T follicular helper cell (primary cell): Measurements from ENCODE around the gene KLRB1.
"Not testable (repeated sequence)": the region's sequence is repeated elsewhere in the genome, so short reads cannot be mapped to it uniquely, and the experiment has no call there.

Source experiments
- DNase-seq: peaks from one replicate; pipeline ENCODE4 v3.0.0-alpha.2; 2020; ENCODE audit warnings: low read depth

KLRB1 gene

DNA sequence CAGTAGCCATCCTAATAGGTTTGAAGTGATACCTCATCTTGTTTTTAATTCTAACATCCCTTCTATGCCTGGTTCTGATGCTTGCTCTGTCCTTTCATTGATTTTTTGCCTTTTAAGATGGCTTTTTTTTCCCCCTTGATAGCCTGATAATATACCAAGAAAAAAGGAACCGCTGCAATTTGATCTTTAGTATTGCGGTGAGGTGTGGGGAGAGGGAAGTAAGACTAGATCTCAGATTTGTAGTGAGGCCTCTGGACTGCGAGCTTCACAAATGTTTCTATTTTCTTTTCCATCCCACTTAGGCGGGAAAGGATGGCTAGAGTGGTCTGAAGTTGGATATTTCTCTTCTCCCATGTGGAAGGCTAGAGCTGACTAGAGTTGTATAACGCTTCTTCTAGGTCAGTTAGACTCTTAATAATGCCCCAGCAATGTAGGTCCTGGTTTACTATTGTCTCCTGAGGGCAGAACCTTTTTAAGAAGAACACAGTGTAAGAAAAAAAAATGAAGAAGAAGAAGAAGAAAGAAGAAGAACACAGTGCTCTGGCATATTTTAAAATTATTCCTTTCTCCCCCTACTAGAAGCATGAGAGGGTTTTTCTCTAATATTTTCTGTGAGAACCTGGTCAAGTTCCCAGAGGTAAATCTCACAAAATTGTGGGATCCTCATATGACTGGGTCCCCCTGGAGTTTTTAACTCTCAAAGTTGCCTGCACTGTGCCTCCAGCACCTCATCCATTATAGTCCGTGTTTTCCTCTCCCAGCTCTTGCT is 11.9 kb upstream of the KLRB1 start:
- no peak for DNase-seq

DNA sequence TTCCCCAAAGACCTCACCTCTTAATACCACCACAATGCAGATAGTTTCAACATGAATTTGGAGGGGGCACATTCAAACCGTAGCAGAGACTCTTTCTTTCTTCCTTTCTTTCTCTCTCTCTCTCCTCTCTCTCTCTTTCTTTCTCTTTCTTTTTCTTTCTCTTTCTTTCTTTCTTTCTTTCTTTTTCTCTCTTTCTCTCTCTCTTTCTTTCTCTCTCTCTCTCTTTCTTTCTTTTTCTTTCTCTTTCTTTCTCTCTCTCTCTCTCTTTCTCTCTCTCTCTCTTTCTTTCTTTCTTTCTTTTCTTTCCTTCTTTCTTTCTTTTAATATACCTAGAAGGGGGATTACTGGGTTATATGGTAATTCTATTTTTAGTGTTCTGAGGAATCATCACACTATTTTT is 11.2 kb upstream of the KLRB1 start:
- DNase-seq = not testable (repeated sequence)

DNA sequence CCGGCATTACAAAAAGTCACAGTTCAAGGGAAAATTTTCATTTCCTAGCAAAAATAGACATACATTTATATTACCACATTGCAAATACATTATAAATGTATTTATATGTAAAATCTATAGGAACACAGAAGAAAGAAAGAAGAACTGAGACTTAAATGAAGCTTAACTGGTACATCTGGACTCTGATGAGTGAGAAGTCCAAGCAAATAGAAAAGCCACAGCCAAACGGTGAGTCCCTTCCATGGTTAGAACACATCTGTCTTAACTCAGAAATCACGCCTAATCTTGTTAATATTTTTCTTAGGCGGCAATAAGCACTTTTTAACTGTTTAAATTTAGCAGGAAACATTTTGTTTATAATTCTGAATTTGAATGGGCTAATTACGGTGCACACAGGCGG is 9.4 kb upstream of the KLRB1 start:
- DNase-seq = no peak

DNA sequence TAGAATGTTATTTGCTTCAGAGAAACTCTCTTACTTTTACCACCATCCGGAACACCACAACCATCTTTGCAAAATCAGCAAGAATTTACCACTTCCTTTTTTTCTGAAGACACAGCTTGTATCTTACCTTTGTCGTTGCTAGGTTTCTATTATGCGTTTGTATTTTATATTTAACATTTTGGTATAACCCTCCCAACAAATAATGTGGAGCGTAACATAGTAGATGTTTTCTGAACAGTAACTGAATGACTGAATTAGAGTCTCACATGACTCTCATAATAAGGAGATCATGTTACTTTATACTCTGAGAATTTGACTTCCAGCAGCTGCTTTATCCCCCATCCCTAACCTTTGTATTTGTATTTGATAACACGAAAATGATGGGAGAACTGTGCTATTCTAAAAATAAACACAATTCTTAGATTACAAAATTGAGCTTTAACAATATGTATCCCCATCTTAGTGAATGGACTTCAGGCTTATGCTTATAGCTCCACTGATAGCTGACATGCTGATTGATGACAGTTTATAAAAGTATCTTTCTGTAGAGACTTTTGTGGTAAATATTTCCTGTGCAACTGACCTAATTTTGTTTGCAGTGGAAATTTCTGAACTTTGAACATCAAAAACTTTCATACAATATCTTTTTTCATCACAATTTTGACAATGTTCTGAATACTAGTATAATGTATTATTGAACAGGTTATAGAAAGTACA is 7.9 kb upstream of the KLRB1 start:
- DNase-seq = no peak

DNA sequence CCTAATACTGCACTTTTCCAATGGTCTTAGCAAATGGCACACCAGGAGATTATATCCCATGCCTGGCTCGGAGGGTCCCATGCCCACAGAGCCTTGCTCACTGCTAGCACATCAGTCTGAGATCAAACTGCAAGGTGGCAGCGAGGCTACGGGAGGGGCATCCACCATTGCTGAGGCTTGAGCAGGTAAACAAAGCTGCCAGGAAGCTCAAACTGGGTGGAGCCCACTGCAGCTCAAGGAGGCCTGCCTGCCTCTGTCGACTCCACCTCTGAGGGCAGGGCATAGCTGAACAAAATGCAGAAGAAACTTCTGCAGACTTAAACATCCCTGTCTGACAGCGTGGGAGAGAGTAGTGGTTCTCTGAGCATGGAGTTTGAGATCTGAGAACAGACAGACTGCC is 2.9 kb upstream of the KLRB1 start:
- not testable (repeated sequence) for DNase-seq

DNA sequence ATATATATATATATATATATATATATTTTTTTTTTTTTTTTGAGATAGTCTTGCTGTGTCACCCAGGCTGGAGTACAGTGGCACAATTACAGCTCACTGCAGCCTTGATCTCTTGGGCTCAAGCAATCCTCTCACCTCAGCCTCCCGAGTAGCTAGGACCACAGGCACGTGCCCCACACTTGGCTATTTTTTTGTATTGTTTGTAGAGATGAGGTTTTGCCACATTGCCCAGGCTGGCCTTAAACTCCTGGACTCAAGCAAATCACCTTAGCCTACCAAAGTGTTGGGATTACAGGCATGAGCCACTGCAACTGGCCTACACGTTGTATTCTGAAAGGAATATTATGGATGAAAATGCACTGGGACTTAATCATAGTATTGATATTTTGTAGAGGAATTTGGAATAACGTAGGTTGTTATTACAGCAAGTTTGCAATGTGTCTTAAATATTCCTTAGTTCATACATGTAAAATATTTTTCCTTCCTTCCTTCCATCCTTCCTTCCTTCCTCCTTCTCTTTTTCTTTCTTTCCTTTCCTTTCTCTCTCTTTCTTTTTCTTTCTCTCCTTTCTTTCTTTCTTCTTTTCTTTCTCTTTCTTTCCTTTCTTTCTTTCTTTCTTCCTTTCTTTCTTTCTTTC is 862 bp downstream of the KLRB1 start:
- no peak for DNase-seq

DNA sequence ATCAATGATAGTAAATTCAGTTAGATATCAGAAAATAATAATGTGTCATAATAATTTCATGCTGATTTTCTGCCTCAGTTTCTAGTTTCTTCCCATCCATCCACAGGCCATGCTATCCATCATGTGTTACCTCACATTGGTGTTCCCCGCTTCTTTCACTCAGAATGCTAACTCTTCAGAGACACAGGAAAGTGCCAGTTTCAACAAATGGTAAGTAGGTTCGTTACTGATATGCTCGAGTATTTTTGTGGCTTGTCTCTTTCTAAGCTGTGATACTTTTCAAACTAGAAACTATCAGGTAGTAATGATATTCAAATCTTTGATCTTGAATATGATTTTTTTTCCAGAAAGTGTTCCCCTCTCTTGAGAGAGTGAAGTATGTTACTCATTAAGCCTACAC is 1.5 kb downstream of the KLRB1 start:
- DNase-seq = no peak

DNA sequence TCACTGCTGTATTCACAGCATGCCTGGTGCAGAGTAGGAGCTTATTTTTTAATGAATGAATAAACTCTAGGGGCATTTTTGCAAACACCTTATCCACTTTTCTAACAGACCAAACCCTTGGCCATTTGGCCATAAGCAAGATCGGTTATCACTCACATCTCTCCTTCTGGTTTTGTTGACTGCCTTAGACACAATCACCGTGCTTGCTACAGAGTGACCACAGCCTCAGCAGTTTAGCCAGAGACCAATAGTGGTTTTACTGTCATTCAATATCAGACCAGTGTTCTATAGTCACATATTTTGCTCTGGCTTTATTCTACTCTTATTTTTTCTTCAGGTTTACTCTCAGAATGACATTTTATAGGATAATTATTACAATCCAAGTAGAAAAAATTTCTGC is 2.2 kb downstream of the KLRB1 start:
- DNase-seq = no peak

DNA sequence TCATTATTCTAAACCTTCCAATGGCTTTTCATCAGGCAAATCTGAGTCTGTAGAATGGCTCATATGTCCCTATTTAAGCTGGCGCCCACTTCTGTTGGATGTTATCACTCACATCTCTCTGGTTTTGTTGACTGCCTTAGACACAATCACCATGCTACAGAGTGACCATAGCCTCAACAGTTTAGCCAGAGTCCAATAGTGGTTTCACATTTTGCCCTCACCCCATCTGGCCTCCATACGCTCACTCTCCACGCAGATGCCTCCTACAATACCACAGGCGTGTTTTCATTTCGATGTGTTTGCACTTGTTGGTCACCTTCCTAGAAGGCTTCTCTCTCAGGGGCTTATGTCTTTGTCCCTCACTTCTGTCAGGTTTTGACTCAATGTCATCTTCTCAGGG is 3.4 kb downstream of the KLRB1 start:
- no peak for DNase-seq

DNA sequence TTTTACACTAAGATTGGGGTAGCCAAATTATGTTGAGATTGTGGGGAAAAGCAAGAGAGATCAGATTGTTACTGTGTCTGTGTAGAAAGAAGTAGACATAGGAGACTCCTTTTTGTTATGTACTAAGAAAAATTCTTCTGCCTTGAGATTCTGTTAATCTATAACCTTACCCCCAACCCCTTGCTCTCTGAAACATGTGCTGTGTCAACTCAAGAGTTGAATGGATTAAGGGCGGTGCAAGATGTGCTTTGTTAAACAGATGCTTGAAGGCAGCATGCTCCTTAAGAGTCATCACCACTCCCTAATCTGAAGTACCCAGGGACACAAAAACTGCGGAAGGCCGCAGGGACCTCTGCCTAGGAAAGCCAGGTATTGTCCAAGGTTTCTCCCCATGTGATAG is 7.3 kb downstream of the KLRB1 start:
- not testable (repeated sequence) for DNase-seq

DNA sequence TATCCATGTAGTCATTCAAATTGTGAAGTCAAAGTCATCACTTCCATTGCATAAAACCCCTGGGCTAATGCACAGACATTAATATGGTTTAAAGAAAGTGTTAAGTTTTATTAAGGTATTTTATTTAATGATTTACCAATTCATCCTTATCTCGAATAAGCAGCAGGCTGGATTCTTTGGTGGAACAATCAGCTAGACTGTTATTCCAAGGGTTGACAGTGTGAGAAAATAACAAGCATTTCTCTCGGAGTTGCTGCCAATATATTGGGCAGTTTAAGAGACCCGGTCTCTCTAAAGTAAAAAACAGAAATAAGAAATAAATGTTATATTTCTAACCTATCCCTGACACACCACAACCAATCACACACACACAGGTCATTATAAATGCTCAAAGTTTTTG is 9.4 kb downstream of the KLRB1 start:
- no peak for DNase-seq

DNA sequence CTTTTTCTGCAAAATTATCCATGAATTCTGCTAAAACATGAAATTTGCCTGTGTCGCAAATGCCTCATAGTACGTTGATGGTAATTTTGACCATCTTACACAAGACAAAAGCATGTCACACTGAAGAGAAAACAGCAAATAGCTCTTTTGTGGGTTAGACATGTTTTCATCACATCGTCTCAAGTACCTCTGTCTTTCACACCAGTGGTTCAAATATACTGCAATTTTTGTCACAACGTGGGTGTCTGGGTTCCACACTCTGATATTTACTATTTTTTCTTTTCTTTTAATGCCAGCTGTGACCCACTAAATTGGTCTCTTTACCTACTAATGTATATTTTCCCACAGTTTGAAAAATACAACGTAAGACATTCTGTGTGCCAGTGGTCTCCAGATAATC is 10.4 kb downstream of the KLRB1 start:
- DNase-seq = no peak

DNA sequence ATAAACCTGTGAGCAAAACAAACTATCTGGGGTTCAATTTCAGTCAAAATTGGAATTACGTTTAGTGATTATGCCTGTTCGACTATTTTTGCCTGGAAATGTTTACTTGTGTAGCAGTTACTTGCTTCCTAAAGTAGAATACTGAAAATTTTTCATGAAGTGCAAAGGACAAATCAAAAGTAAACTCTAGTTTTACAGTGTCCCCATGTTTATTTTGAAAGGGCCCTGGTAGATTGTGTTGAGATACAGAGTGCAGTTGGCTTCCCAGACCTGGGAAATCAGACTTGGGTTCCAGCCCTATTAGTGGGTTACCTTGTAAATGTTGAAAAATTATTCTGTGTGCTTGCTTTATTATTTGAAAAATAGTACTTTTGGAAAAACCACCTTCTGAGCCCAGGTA is 17.3 kb downstream of the KLRB1 start:
- no peak for DNase-seq

DNA sequence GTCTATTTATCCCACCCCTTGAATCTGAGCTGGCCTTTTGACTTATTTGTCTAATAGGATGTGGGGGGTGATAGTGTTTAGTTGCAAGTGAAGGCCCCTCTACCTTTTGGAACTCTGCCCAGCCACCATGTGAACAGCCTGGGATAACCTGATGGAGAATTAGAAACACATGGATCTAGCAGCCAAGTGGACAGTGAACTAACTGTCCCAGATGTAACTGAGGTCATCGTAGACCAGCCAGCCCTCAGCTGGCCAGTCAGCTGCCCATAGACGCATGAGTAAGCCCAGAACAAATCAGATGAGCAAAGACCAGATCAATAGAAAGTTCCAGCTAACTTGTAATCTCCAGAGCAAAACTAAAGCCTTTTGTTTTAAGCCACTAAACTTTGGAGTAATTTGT is 19.0 kb downstream of the KLRB1 start:
- no peak for DNase-seq

DNA sequence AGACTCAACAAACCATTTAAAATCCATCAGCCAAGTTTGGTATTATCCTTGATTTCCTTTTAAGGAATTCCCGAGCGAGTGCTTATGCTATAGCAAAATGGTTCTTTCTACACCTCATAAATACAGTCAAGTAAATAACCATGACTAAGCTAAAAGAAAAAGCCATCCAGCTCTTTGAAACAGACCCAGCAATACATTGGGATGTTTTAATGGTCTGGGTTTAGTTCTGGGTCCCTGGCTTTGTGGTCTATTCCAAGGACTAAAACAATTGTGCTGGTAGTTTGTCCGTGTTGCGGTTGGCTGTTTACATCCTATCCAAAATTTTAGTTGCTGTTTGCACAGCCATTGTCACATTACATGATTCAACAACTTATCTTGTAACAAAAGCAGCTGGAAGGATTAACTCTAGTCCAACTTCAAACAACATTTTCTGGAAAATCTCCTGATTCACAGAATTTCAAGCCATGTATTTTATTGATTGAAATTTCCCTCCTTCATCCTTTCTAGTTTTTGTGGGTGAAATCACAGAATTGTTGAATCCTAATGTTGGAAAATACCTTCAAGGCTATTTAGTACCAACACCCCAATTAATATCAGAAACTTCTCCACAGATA is 19.6 kb downstream of the KLRB1 start:
- DNase-seq = no peak

DNA sequence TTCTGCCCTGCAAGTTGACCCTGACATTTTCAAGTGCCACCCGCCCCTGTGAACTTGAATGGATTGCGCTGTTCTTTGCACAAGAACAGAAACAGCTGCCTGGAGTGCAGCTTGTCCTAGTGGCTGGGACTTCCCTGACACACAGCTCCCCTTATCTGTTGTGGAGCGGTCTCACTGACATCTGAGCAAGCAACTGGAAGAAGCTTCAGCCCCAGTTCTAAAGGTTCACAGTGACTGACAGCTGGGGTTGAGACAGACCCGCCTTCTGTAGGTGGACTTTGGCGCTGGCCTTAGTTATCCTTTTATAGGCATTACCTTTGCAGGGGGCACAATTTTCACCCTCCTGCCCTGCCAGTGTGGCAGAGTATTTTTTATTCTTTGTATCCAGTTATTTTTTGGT is 30.0 kb downstream of the KLRB1 start:
- not testable (repeated sequence) for DNase-seq

DNA sequence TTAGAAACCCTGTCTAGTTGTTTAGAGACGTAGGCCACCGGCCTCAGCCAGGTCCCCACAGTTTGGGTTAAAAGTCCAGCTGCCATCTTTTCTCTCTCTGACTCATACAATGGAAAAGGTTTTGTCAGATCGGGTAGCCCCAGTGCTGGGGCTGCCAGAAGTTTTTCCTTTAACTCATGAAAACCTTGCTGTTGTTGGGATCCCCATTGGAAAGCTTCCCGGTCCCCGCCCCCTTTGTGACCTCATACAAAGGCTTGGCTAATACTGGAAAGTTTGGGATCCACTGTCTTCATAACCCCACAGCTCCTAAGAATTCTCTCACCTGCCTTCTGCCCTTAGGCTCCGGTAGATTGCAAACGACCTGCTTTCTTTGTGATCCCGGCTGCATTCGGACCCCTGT is 40.6 kb downstream of the KLRB1 start:
- DNase-seq = not testable (repeated sequence)

DNA sequence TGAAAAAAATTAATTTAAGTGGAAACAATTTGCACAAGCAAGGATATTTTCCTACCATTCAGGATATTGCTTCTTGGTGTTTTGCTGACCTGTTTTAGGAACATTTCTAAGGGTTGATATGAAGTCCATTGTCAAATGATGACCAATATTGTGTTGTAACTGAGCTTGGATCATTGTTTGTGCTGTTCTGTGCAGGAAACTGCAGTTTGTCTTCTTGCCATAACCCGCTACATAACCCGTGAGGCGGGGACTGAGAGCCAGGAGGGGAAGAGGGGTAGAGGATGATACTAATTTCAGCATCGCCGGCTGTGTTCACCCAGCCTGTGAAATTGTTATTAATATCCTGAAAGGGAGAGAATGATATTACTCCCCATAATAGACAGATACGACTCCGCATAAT is 41.6 kb downstream of the KLRB1 start:
- DNase-seq = not testable (repeated sequence)

DNA sequence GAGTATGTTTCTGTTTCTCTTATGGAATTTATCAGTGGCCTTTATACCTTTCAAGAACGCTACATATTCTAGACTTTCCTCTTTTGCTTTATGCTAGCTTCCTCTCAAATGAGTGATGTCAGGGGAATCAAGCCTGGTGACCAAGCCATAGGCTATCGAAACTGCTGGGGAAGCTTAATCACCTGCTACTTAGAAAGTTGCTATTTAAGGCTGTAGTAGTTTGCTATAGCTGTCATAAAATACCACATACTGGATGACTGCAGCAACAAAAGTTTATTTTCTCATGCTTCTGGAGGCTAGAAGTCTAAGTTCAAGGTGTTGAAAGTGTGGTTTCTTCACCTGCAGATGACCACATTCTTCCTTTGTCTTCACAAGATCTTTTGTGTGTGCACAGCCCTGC is 43.3 kb downstream of the KLRB1 start:
- DNase-seq = not testable (repeated sequence)

DNA sequence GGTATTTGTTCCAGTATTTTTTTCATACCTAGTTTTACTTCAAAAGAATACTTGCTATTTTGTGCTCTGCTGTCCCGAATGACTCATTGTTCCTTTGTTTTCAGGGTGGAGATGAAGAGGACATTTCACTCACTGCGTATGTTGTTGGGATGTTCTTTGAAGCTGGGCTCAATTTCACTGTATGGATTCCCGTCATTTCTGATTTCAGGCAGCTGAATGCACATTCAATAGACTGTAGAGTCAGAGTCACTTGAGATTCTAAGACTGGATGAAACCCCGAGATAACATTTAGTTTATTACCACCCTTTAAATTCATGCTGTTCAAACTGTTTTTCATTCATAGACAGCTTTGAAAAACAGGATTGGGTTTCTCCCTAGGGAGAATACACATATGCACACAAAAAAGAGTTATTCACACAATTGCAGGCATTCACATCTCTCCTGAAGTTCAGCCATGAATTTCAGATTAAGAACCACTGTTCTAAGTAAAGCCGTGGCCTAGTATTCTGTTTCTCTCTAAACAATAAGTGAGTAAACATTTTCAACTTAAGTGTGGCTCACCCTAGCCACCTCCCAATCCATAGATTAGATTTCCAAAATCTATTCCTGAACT is 44.8 kb downstream of the KLRB1 start:
- not testable (repeated sequence) for DNase-seq

DNA sequence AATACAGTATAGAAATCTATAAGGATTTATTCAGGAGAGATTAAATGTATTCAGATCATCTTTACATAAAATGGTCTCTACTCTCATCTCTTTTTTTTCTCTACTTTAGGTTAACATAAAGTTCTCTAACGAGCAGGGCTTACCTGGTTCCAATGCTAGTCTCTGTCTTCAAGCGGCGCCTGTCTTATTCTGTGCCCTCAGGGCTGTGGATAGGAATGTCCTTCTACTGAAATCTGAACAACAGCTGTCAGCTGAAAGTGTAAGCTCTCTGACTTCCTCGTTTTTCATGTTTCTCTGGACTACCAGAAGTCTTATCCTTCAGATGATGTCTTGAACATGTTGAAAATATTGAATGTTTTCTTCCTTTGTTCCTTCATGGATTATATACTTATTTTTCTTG is 62.2 kb downstream of the KLRB1 start:
- DNase-seq = not testable (repeated sequence)
